GM18517 (cell line): Measurements from ENCODE around the gene NUBP1.
"Not testable (repeated sequence)": the region's sequence is repeated elsewhere in the genome, so short reads cannot be mapped to it uniquely, and the experiment has no call there.

Experiments used
- ATAC-seq: cut with Tn5 transposase; IDR thresholded peaks from one replicate; pipeline ENCODE4 v1.9.1; 2021; ENCODE audit warnings: mild to moderate bottlenecking, moderate library complexity; ENCODE audit not compliant: unreplicated experiment

The NUBP1 gene

GRCh38 chr16:10750793-10751192, 7.2 kb downstream of the NUBP1 start:
- no peak for ATAC-seq

GRCh38 chr16:10751291-10751697, 7.7 kb downstream of the NUBP1 start:
- no peak for ATAC-seq

- ATAC-seq = peak; percentile 70
Observed at GRCh38 chr16:10752843-10753523, 9.3 kb downstream of the NUBP1 start.

- ATAC-seq = no peak
Observed at GRCh38 chr16:10753670-10754069, 10.0 kb downstream of the NUBP1 start.

DNA sequence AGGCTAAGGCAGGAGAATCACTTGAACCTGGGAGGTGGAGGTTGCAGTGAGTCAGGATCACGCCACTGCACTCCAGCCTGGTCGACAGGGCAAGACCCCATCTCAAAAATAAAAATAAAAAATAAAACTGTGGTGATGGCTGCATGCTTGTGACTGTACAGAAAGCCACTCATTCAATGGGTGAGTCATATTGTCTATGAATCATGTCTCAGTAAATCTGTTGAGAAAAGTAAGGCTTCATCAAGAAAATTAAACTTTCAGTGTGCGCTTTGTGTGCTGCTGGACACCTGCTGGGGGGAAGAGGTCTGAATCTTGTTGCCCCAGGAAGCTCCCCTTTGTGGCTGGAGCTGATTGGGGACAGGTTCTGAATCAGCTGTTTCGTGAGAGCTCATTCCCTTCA, 11.3 kb downstream of the NUBP1 start:
- no peak for ATAC-seq

- ATAC-seq = no peak
Observed at GRCh38 chr16:10756574-10756973, 12.9 kb downstream of the NUBP1 start.

- no peak for ATAC-seq
Observed at GRCh38 chr16:10760858-10761257, 17.2 kb downstream of the NUBP1 start.

DNA sequence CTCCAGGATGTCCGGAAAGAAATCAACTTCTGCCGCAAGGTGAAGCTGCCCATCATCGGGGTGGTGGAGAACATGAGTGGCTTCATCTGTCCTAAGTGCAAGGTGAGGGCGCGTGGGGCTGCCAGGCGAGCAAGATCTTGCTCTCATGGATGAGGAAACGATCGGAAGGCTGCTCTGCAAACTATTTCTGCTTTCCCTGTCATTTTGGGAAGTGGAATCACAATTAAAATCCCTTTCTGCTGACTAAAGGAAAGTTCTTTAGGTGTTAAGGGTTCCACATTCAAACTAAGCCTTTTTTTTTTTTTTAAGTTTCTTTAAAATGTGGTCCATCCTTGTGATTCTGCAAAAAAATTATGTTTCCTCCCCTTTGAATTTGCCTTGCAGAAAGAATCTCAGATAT, 17.7 kb downstream of the NUBP1 start:
- ATAC-seq = no peak

DNA sequence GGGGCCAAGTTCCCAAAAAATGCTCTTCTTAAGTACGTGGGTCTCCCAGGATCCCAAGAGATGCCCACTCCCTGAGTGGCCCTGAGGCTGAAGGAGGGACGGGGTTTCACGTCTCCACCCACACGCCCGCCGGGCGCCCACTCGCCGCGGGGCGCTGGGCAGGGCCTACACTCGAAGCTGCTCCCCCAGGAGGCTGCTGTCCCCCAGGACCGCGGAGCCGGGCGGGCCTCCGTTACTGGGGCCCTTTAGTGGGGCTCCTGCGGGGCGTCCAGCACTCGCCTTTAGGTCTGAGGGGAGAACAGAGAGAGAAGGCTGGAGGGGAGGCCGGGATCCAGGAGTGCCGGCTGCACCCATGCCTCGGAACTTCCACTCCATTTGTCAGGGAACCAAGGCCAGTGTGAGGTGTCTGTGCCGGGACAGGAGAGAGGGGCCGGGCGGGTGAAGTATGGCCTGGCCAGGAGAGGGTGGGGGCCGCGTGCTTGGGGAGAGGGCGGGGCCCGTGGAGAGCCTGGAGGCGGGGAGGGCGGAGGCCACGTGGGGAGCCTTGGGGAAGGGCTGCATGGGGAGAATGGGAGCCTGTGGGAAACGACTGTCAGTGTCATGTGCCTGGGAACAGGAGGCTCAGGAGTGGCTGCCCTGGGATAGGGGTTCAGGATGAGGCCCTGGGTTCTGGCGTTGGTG, 18.8 kb downstream of the NUBP1 start:
- ATAC-seq = no peak

GRCh38 chr16:10763456-10763855, 19.8 kb downstream of the NUBP1 start:
- ATAC-seq = no peak

DNA sequence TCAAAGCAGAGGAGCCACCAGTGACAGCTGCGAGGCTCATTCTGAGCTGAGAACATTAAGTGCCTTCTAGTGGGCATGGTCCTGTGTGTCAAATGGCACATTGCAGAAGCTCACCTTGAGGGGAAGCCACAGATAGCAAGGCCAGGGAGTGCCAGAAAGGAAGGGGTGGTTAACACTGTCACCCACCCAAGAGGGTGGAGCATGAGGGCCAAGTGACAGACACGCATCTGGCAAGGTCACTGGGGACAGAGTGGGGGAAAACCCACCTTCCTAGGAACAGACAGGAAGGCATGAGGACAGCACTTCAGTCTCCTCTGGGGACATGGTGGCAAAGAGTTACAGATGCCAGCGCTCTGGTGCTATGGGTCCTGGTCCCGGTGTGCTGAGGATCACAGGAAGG, 22.1 kb downstream of the NUBP1 start:
- no peak for ATAC-seq

DNA sequence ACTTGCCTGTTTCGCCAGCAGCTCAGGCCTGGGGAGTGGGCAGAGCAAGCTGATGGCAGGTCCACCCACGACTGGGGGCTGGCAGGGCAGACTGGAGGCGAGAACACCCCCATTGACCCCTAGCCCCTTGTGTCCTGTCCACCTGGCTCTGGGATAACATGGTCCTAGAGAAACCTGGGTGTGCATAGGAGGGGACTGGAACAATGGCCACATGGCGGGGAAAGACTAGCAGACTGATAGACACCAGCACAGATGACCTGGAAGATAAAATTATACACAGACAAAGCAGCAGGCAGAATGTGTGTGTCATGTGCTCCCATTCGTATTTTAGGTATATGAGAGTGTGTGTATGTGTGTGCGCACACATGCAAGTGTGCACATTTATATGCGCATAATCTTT, 23.5 kb downstream of the NUBP1 start:
- ATAC-seq = no peak

DNA sequence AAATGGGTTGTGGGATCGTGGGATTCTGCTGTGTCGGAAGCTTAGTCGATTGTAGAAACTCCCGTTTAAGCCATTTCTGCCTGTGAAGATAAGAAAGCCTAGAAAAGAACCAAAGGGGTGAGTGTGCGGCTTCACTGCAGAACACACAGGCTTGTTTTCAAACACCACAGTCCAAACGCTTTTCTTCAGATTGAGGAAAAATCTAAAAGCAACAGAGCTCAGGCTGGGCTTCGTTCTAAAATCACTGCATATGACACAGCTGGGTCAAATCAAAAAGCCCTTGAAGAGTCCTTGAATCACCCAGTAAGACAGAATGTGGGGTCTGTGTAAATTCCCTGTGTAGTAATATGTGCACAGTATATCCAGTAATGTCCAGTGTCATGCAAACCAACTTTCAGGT, 25.7 kb downstream of the NUBP1 start:
- no peak for ATAC-seq

- ATAC-seq = no peak
Observed at GRCh38 chr16:10770907-10771306, 27.3 kb downstream of the NUBP1 start.

DNA sequence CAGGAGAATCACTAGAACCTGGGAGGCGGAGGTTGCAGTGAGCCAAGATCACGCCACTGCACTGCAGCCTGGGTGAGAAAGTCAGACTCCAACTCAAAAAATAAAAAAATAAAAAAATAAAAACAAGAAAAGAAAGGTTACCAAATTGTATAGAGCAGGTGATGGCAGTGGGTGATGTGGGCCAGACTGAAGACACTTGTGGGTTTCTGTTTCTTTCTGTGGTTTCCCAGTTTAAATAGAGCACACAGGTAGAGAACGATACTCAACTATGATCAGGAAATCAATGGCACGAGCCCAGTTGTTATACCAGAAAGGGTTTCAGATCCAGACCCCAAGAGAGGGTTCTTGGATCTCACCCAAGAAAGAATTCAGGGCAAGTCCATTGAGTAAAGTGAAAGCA, 32.6 kb downstream of the NUBP1 start:
- peak; percentile 89 for ATAC-seq

GRCh38 chr16:10776923-10777322, 33.3 kb downstream of the NUBP1 start:
- not testable (repeated sequence) for ATAC-seq

DNA sequence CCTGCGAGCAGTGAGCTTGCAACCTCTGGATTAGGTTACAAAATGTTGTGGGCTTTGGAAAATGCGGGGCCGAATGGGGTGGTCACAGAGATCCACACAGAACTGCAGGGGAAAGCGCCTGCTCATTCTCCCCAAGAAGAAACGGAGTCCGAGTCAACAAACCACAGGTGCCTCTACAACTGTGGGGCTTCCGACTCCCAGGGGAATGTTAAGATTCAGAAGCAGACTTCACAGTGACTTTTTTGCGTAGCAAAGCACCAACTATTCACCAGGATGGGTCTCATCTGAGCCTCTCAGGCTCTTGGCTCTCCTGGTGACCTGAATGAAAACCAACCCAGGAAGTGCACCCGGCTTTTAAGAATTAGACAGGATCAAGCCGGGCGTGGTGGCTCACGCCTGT, 33.7 kb downstream of the NUBP1 start:
- no peak for ATAC-seq

- ATAC-seq = not testable (repeated sequence)
Observed at GRCh38 chr16:10779908-10780307, 36.3 kb downstream of the NUBP1 start.

GRCh38 chr16:10780628-10781027, 37.0 kb downstream of the NUBP1 start:
- ATAC-seq = no peak

GRCh38 chr16:10782628-10783027, 39.0 kb downstream of the NUBP1 start:
- no peak for ATAC-seq

- no peak for ATAC-seq
Observed at GRCh38 chr16:10787304-10787703, 43.7 kb downstream of the NUBP1 start.

DNA sequence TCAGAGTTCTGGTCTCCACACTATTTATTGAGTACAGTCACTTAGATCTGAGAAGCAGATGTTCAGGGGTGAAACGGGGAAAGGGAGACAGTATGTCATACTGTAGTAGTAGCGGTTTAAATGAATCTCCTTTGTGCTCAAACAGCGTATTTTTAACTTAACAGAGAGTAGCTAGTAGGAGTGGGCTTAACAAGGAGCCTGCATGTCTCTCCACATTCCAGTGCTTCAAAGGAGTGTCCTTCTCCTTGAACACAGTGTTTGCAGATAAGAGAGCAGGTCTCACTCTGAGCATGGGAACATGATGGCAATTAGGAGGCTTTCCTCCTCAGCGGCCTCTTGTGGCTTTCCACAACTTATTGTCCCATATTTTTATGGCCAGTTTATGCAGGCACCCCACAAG, 45.0 kb downstream of the NUBP1 start:
- not testable (repeated sequence) for ATAC-seq

DNA sequence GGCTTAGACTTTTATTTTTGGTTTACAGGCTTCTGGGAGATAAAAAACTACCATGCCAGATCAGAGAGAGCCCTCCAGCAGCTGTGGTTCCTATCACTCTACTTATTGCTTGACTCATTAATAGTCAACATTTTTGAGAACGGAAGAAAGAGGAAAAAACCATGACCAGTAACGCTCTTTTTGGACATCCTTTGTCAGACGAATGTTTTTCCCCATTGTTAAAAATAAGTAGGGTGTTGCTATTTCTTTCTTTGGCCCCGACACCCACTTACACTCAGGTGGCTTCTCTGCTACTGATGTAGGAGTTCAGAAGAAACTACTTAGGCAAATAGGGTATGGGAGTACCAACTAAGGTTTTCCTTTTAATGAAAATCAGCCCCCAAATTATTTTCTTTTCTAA, 47.4 kb downstream of the NUBP1 start:
- peak; percentile 56 for ATAC-seq
